ENCODE measurements around the gene CADPS2.

CADPS2 gene

DNA sequence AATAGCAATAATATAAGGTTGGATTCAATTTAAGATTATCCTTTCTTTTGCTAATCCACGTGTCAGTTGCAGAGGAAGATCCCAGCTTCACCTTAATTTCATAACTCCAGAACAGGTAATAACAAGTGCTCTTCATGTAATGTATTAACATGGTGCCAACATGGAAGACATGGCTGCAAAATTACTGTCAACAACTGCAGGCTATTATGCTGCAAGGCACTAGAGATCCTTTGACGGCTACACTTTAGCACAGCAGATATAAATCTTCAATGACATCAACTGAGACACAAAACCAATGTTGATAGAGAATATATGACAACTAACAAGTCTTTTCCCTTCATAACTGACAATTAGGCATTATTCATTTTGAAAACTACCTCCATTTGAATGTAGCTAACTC, 283.5 kb downstream of the CADPS2 start:
- Mint-ChIP-seq H3K4me1 (ENCODE audit: low read depth in 2 of 2) (no peaks in the 10 kb centered on the region), H3K9me3 (peaks cover 0 to 6% of the 10 kb centered on the region in 2 donors)
- no peak for DNase-seq

DNA sequence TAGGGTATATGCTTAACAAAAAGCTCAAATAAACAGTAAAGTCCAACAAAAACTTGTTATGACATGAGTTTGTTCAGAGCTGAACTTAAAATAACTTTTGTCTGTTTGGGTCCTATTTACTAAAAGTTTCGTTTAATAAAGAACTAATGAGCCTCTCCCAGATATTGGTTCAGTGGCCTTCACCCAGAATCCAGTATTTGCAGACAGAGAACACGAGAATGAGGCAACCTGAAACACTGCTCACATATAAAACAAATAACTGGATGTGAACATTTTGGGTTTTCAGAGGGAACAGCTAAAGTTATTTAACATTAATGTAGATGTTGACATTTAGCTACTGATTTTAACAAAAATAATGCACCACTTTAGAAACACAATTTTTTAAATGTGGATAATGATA, 285.6 kb downstream of the CADPS2 start:
- H3K4me3 Mint-ChIP-seq = no peak overlapping the region
- H3K9me3 Mint-ChIP-seq = peaks cover 7 to 8% of the 10 kb centered on the region in 2 donors
- no peaks in the 10 kb centered on the region for H3K36me3 Mint-ChIP-seq (ENCODE audit: insufficient read depth)
- H3K27me3 Mint-ChIP-seq = no peaks in the 10 kb centered on the region
- ATAC-seq (replicated peaks) (no peak), DNase-seq (no peak)
- no peaks in the 10 kb centered on the region for H3K4me1 Mint-ChIP-seq (ENCODE audit: low read depth in 2 of 2)
- no peak overlapping the region for H3K27ac Mint-ChIP-seq

More for the DNA sequence above, 283.5 kb downstream of the CADPS2 start:
- Mint-ChIP-seq H3K4me3 (no peak overlapping the region), H3K27me3 (no peaks in the 10 kb centered on the region), H3K36me3 (ENCODE audit: insufficient read depth) (no peaks in the 10 kb centered on the region), H3K27ac (no peak overlapping the region)
- ATAC-seq (replicated peaks) = no peak

DNA sequence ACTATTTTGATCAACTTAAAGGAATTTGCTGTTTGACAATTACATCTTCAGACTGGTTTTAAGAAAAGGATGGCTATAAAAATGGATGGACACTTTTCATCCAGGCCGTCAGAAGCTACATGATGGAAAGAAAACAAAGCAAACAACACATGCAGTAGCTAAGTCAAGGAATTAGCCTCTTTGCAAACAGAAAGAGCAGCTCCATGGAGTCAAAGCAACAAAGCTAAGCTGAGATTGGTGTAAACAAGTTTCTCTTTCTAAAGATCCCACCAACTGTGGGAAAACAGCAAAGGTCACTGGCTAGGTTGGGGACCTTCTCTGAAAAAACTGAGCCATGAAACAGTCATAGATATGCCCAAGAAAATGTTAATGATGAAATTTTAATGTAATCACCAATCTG, 286.2 kb downstream of the CADPS2 start:
- Mint-ChIP-seq H3K36me3 (ENCODE audit: insufficient read depth) (no peaks in the 10 kb centered on the region), H3K4me3 (no peak overlapping the region), H3K9me3 (peaks cover 7 to 10% of the 10 kb centered on the region in 2 donors), H3K27me3 (no peaks in the 10 kb centered on the region), H3K27ac (no peak overlapping the region), H3K4me1 (ENCODE audit: low read depth in 2 of 2) (no peaks in the 10 kb centered on the region)
- DNase-seq = no peak
- ATAC-seq (replicated peaks) = no peak

DNA sequence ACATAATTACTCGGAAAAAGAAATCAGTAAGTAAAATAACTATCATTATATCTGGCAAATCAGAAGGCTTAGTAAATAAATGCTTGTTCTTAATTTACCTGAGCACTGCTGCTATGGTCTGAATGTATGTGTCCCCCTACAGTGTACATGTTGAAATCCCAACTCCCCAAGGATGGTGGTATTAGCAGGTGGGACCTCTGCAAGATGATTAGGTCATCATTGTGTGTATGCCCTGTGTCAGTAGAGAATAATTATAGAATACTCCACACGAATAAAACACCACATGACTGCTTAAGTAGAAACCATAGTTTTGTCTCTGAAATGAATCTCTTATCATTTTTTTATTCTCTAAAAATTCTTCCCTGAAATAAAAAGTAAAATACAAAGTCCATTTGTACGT, 289.0 kb downstream of the CADPS2 start:
- H3K27ac Mint-ChIP-seq = no peak overlapping the region
- DNase-seq = no peak
- no peak overlapping the region for H3K4me3 Mint-ChIP-seq
- ATAC-seq (replicated peaks) = no peak
- H3K9me3 Mint-ChIP-seq = peaks cover 7 to 10% of the 10 kb centered on the region in 2 donors
- no peaks in the 10 kb centered on the region for H3K36me3 Mint-ChIP-seq (ENCODE audit: insufficient read depth)
- no peaks in the 10 kb centered on the region for H3K4me1 Mint-ChIP-seq (ENCODE audit: low read depth in 2 of 2)
- H3K27me3 Mint-ChIP-seq = no peaks in the 10 kb centered on the region

DNA sequence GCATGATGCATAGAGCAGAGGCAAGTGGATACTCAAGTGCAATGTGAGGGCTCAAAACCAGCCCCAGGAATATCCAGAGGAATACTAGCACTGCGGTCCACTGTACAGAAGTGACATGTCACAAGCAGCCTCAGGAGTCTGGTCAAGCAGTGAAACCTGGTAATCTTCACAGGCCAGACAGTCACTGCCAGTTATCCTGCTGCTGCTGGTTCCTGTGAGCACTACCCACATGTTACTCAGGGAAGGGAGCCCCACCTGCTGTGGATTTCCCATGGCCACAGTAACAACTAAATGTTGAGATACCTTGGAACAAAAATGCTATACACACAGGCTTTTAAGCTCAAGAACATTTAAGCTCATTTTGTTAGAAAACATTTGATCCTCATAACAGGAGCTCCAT, 290.4 kb downstream of the CADPS2 start:
- H3K27me3 Mint-ChIP-seq = no peaks in the 10 kb centered on the region
- ATAC-seq (replicated peaks) (no peak), DNase-seq (no peak)
- no peak overlapping the region for H3K4me3 Mint-ChIP-seq
- no peaks in the 10 kb centered on the region for H3K4me1 Mint-ChIP-seq (ENCODE audit: low read depth in 2 of 2)
- peaks cover 7 to 10% of the 10 kb centered on the region in 2 donors for H3K9me3 Mint-ChIP-seq
- no peak overlapping the region for H3K27ac Mint-ChIP-seq
- H3K36me3 Mint-ChIP-seq (ENCODE audit: insufficient read depth) = no peaks in the 10 kb centered on the region

DNA sequence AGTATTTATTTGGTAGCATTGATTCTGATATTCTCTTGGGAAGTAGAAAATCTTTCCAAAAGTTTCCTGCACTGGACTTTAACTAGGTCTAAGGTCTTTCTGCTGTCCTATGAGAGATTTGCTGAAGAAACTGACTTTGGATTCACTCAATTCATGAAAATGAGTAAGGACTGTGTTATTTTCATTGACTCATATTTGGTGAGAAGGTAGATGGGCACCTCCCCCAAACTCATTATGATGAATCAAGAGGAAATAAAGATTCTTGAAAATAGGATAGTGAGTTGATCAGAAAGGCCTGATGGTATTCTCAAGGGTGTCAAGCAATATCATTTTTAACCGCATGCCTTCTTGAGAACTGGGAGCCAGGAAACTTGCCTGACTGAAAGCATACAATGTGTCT, 297.6 kb downstream of the CADPS2 start:
- Mint-ChIP-seq H3K36me3 (ENCODE audit: insufficient read depth) (no peaks in the 10 kb centered on the region), H3K27ac (no peak overlapping the region), H3K9me3 (peaks cover 0 to 5% of the 10 kb centered on the region in 2 donors), H3K27me3 (no peaks in the 10 kb centered on the region), H3K4me3 (no peak overlapping the region), H3K4me1 (ENCODE audit: low read depth in 2 of 2) (no peaks in the 10 kb centered on the region)
- no peak for ATAC-seq (replicated peaks)
- no peak for DNase-seq

DNA sequence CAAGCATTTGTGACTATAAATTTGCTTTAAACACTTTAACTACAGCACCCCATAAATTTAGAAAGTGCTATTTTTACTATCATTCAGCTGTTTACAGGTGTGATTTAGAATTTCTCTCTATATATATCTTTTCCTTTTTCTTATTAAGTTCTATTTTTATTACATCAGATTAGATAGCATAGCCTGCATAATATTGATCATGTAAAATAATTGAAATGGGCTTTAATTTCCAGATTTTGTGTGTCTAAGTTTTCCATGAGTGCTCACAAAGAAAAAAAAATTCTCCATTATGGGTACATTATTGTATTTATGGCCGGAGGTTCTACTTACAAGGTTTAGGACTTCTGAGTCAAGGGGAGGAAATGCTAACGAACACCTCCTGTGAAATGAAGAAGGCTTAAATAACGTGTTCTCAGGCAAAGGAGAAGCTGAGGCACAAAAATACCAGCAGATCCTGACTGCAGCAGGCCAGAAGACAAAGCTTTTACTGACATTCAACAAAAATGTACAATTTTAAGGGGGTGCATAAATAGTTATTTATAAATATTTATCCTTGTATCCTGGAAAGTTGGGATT, 301.5 kb downstream of the CADPS2 start:
- no peak overlapping the region for H3K27ac Mint-ChIP-seq
- no peaks in the 10 kb centered on the region for H3K27me3 Mint-ChIP-seq
- H3K9me3 Mint-ChIP-seq = peaks cover 0 to 3% of the 10 kb centered on the region in 2 donors
- ATAC-seq (replicated peaks) = no peak
- H3K4me1 Mint-ChIP-seq (ENCODE audit: low read depth in 2 of 2) = no peaks in the 10 kb centered on the region
- DNase-seq = no peak
- H3K36me3 Mint-ChIP-seq (ENCODE audit: insufficient read depth) = no peaks in the 10 kb centered on the region
- H3K4me3 Mint-ChIP-seq = no peak overlapping the region

DNA sequence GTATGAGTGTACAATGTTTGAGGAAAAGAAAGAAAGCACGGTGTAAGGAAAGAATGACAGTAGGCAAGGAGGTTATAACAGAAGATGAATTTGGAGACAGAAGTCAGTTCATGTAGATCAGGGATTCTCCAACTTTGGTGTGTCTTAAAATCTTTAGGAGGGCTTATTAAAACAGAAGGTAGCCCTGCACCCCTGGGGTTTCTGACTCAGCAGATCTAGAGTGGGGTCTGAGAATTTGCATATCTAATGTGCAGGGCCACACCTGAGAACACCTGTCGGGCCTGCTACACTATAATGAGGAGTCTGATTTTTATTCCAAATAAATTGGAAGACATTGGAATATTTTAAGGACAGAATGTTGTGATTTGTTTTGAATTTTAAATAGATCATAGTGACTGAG, 307.9 kb downstream of the CADPS2 start:
- no peak overlapping the region for H3K4me3 Mint-ChIP-seq
- H3K9me3 Mint-ChIP-seq = peaks cover 11 to 12% of the 10 kb centered on the region in 2 donors
- no peaks in the 10 kb centered on the region for H3K36me3 Mint-ChIP-seq (ENCODE audit: insufficient read depth)
- ATAC-seq (replicated peaks) (no peak), DNase-seq (no peak)
- no peaks in the 10 kb centered on the region for H3K4me1 Mint-ChIP-seq (ENCODE audit: low read depth in 2 of 2)
- H3K27me3 Mint-ChIP-seq = no peaks in the 10 kb centered on the region
- H3K27ac Mint-ChIP-seq = no peak overlapping the region

DNA sequence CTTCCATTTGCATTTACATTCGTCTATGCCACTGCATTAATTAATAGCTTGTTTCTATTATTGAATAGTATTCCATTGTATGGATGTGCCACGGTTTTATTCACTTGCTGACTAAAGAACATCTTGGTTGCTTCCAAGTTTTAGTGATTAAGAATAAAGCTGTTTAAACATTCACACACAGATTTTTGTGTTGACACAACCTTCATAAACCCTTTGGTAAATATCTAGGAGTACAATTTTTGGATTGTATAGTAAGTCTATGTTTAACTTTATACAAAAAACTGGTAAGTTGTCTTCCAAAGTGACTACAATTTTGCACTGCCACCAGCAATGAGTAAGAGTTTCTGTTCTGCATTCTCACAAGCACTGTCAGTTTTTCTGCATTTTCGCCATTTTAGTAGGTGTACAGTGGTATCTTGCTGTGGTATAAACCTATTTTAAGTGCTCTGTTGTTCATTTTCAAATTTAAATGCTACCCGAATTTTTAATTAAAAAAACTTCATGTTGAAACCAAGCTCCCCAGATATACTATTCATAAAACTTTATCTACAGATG, 308.7 kb downstream of the CADPS2 start:
- Mint-ChIP-seq H3K27me3 (no peaks in the 10 kb centered on the region), H3K9me3 (peaks cover 12 to 15% of the 10 kb centered on the region in 2 donors), H3K27ac (no peak overlapping the region), H3K4me1 (ENCODE audit: low read depth in 2 of 2) (no peaks in the 10 kb centered on the region), H3K4me3 (no peak overlapping the region), H3K36me3 (ENCODE audit: insufficient read depth) (no peaks in the 10 kb centered on the region)
- ATAC-seq (replicated peaks) (no peak), DNase-seq (no peak)

DNA sequence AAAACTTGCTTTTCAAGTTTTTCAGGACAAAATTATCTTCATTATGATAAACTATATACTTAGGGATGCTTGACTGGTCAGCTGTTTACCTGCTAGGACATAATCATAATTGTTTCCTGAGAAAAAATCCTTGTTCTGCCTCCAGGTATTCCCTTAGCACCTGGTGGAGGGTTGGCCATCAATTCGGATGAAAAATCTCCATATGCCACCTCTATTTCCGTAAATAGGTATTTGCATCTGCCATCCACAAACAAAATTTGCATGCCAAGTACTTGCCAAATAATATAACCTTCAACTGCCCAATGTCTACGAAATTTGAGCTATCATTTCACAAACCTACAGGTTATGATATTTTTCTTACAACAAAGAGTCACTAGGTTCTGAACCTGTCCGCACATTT, 313.6 kb downstream of the CADPS2 start:
- Mint-ChIP-seq H3K4me1 (ENCODE audit: low read depth in 2 of 2) (no peaks in the 10 kb centered on the region), H3K27ac (no peak overlapping the region), H3K36me3 (ENCODE audit: insufficient read depth) (no peaks in the 10 kb centered on the region), H3K4me3 (no peak overlapping the region), H3K27me3 (no peaks in the 10 kb centered on the region), H3K9me3 (peaks cover 0 to 6% of the 10 kb centered on the region in 2 donors)
- ATAC-seq (replicated peaks) (no peak), DNase-seq (no peak)

DNA sequence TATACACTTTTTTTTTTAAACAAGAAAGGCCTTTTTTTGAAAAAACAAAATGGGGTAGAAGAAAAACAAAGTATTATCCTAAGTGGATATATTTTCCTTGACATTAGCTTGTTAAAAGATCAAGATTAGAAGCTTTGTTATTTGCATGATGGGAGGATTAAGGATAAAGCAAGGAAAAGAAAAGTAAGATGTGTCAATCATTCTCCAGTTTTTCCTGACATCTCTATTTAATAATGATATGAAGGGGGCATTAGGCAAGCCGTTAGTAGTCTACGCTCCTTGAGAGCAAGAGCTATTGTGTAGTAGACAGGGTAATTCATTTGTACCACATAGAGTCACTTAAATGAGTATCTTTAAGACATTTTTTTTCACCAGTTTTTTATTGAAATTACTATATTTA, 324.9 kb downstream of the CADPS2 start:
- H3K36me3 Mint-ChIP-seq (ENCODE audit: insufficient read depth) = no peaks in the 10 kb centered on the region
- no peaks in the 10 kb centered on the region for H3K27me3 Mint-ChIP-seq
- H3K4me1 Mint-ChIP-seq (ENCODE audit: low read depth in 2 of 2) = no peaks in the 10 kb centered on the region
- H3K27ac Mint-ChIP-seq = no peak overlapping the region
- H3K9me3 Mint-ChIP-seq = peaks cover 0 to 6% of the 10 kb centered on the region in 2 donors
- H3K4me3 Mint-ChIP-seq = no peak overlapping the region
- ATAC-seq (replicated peaks) (no peak), DNase-seq (no peak)

DNA sequence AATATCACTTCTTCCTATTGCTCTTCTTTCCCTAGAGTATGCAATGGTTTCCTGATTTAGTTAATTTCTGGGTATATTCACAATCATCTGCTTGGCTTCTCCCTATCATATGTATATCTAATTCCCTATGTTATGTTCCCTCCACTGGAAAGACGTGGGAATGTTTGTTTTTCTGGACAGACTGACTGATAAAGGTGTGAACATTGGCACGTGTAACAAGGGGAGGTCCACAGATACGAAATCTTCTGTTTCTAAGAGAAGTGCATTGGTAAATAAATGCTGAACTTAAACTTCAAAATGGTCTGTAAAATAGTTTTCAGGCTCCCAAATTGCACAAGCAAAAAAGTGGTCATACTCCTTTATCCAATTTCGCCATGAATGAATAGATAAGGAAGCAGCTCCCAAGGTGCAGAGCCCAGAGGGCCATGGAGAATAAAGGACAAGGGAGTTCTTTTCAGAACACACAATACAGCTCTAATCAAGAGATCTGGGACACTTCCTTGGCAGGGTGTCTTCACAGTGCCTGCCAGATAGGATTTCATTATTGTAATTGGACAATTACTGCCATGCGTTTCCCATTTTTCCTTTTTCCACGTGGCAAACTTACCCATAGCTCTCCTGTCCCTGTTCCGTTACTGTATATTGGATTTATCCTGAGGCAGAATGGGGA, 329.3 kb downstream of the CADPS2 start:
- Mint-ChIP-seq H3K27ac (no peak overlapping the region), H3K4me3 (no peak overlapping the region), H3K27me3 (no peaks in the 10 kb centered on the region), H3K9me3 (peaks cover 0 to 3% of the 10 kb centered on the region in 2 donors), H3K36me3 (ENCODE audit: insufficient read depth) (no peaks in the 10 kb centered on the region), H3K4me1 (ENCODE audit: low read depth in 2 of 2) (no peaks in the 10 kb centered on the region)
- DNase-seq (no peak), ATAC-seq (replicated peaks) (no peak)

DNA sequence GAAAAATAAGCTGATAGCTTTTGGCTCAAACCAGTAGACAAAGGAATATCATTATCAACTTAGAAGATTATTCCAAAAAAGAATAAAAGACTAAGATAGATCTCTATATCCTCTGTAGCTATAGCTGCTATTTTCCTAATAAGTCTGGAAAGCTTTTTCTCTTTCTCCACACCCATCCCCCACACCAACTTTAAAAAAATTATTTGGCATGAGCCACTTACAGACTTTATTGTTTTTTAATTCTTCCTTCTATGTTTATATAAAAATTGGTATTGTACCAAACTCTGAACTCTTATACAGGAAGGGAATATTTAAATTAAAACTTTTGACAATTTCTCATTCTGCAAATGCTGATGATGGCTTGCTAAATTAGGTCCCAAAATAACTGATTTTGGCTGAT, 330.0 kb downstream of the CADPS2 start:
- DNase-seq = no peak
- Mint-ChIP-seq H3K9me3 (peaks cover 0 to 3% of the 10 kb centered on the region in 2 donors), H3K27ac (no peak overlapping the region), H3K36me3 (ENCODE audit: insufficient read depth) (no peaks in the 10 kb centered on the region), H3K4me3 (no peak overlapping the region), H3K4me1 (ENCODE audit: low read depth in 2 of 2) (no peaks in the 10 kb centered on the region), H3K27me3 (no peaks in the 10 kb centered on the region)
- ATAC-seq (replicated peaks) = no peak

DNA sequence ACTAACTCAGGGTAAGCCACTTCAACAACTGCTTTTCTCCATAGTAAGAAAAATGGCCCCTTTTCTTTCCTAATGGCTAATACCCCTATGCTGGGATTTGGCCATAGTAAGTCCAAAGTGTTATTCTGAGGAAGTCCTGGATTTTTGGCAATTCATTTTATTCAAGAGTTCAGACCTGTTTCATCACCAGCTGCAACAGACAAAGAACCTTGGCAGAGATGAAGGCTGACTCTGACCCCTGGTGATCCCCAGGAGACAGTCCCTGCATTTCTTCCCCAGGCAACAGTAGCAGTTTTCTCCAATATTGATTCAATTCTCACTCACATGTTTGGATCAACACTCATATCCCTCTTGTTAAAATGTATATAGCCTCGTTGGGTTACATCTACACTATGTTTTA, 332.5 kb downstream of the CADPS2 start:
- Mint-ChIP-seq H3K4me1 (ENCODE audit: low read depth in 2 of 2) (no peaks in the 10 kb centered on the region), H3K27ac (no peak overlapping the region), H3K4me3 (no peak overlapping the region), H3K36me3 (ENCODE audit: insufficient read depth) (no peaks in the 10 kb centered on the region), H3K9me3 (peaks cover 0 to 1% of the 10 kb centered on the region in 2 donors), H3K27me3 (no peaks in the 10 kb centered on the region)
- ATAC-seq (replicated peaks) (no peak), DNase-seq (no peak)
